Temporal lobe (tissue), 2 donors: ENCODE measurements around the gene UPK2. TPM values are rescaled to one million over a fixed set of nuclear protein-coding genes. Genes with fewer than 3 reads are reported as not detected.

Experiments used
- small RNA-seq: library from RNA; depleted of rRNA; stranded (forward); fragments of <200 nt; gene quantifications from one replicate; pipeline ENCODE3, GENCODE V24; 2014; ENCODE audit warnings: low replicate concordance
- total RNA-seq: library from RNA; depleted of rRNA; stranded (reverse); fragments of >200 nt; gene quantifications from one replicate; pipeline ENCODE4 v1.2.3, GENCODE V29; 2014

The UPK2 gene
- total RNA-seq, 1 donor from 2014 or later, result not detected

Small RNA genes lying within 50 kb of the gene (small RNA-seq; reads per million reads assigned to genes)
- gene AP003392.2, result not detected
- gene MIR4492, result not detected
- not detected for gene RF00017
- gene RF00019, result not detected
- gene RN7SL688P, result not detected

Other genes with a start within 250 kb of the UPK2 start
- 235 TPM for gene DDX6, start 165.1 kb upstream of the UPK2 start, total RNA-seq
- gene CXCR5, start 72.4 kb upstream of the UPK2 start, total RNA-seq, result not detected
- 19.9 TPM for gene BCL9L, start 30.4 kb upstream of the UPK2 start, total RNA-seq
- not detected for gene FOXR1, start 15.5 kb downstream of the UPK2 start, total RNA-seq
- gene CENATAC, start 41.8 kb downstream of the UPK2 start, total RNA-seq, result 17.9 TPM
- 1,273 TPM for gene RPS25, start 62.0 kb downstream of the UPK2 start, total RNA-seq
- 51.6 TPM for gene TRAPPC4, start 62.5 kb downstream of the UPK2 start, total RNA-seq
- gene SLC37A4, start 74.6 kb downstream of the UPK2 start, total RNA-seq, result 9.8 TPM
- 32.0 TPM for gene HYOU1, start 100.9 kb downstream of the UPK2 start, total RNA-seq
- 20.2 TPM for gene VPS11, start 111.5 kb downstream of the UPK2 start, total RNA-seq
- gene HMBS, start 128.6 kb downstream of the UPK2 start, total RNA-seq, result 3.9 TPM
- gene DPAGT1, start 145.6 kb downstream of the UPK2 start, total RNA-seq, result 10.6 TPM
- 7.9 TPM for gene C2CD2L, start 151.0 kb downstream of the UPK2 start, total RNA-seq
- 20.2 TPM for gene HINFP, start 165.3 kb downstream of the UPK2 start, total RNA-seq
- 3.0 TPM for gene ABCG4, start 192.8 kb downstream of the UPK2 start, total RNA-seq
- 3.9 TPM for gene NLRX1, start 212.4 kb downstream of the UPK2 start, total RNA-seq
- not detected for gene NHERF4, start 229.2 kb downstream of the UPK2 start, total RNA-seq